NCI-H526 treated with DMSO at 0.1 percent for 48 hours (cell line): ENCODE data around the gene TEDC2.
"Not testable (repeated sequence)": the region's sequence is repeated elsewhere in the genome, so short reads cannot be mapped to it uniquely, and the experiment has no call there.

Experiments
- DNase-seq: peaks from one replicate; lab custom pipeline; 2025; lab: John Stamatoyannopoulos, UW

The TEDC2 gene

GRCh38 chr16:2438121-2438520 is 21.8 kb upstream of the TEDC2 start:
- no peak for DNase-seq

GRCh38 chr16:2439598-2439997 is 20.3 kb upstream of the TEDC2 start:
- no peak for DNase-seq

GRCh38 chr16:2441143-2441804 is 18.6 kb upstream of the TEDC2 start:
- not testable (repeated sequence) for DNase-seq

GRCh38 chr16:2443555-2443954 is 16.4 kb upstream of the TEDC2 start:
- no peak for DNase-seq

GRCh38 chr16:2447920-2448583 is 11.9 kb upstream of the TEDC2 start:
- no peak for DNase-seq

- no peak for DNase-seq
Observed at GRCh38 chr16:2449118-2449517, 10.8 kb upstream of the TEDC2 start.

- DNase-seq: no peak
Observed at GRCh38 chr16:2450535-2450934, 9.4 kb upstream of the TEDC2 start.

GRCh38 chr16:2450975-2451381 is 8.9 kb upstream of the TEDC2 start:
- DNase-seq: no peak

- no peak for DNase-seq
Observed at GRCh38 chr16:2451851-2452320, 8.0 kb upstream of the TEDC2 start.

GRCh38 chr16:2452650-2453049 is 7.3 kb upstream of the TEDC2 start:
- no peak for DNase-seq

GRCh38 chr16:2455081-2455845 is 4.6 kb upstream of the TEDC2 start:
- no peak for DNase-seq

- no peak for DNase-seq
Observed at GRCh38 chr16:2456551-2457153, 3.3 kb upstream of the TEDC2 start.

GRCh38 chr16:2457267-2457666 is 2.6 kb upstream of the TEDC2 start:
- no peak for DNase-seq

- no peak for DNase-seq
Observed at GRCh38 chr16:2457946-2458345, 2.0 kb upstream of the TEDC2 start.

GRCh38 chr16:2458887-2459646 is 842 bp upstream of the TEDC2 start:
- no peak for DNase-seq

- no peak for DNase-seq
Observed at GRCh38 chr16:2460391-2460713, 443 bp downstream of the TEDC2 start.

- DNase-seq: no peak
Observed at GRCh38 chr16:2460916-2461315, 1.0 kb downstream of the TEDC2 start.

GRCh38 chr16:2462031-2462866 is 2.3 kb downstream of the TEDC2 start:
- no peak for DNase-seq

- no peak for DNase-seq
Observed at GRCh38 chr16:2464333-2464732, 4.4 kb downstream of the TEDC2 start.

GRCh38 chr16:2465653-2466415 is 5.9 kb downstream of the TEDC2 start:
- no peak for DNase-seq
